GM21786 (cell line): ENCODE data around the gene HUNK.
"Not testable (repeated sequence)": the region's sequence is repeated elsewhere in the genome, so short reads cannot be mapped to it uniquely, and the experiment has no call there.

Experiments
- ATAC-seq: cut with Tn5 transposase; IDR thresholded peaks from one replicate; pipeline ENCODE4 v1.9.1; 2021; ENCODE audit not compliant: unreplicated experiment

Gene HUNK

DNA sequence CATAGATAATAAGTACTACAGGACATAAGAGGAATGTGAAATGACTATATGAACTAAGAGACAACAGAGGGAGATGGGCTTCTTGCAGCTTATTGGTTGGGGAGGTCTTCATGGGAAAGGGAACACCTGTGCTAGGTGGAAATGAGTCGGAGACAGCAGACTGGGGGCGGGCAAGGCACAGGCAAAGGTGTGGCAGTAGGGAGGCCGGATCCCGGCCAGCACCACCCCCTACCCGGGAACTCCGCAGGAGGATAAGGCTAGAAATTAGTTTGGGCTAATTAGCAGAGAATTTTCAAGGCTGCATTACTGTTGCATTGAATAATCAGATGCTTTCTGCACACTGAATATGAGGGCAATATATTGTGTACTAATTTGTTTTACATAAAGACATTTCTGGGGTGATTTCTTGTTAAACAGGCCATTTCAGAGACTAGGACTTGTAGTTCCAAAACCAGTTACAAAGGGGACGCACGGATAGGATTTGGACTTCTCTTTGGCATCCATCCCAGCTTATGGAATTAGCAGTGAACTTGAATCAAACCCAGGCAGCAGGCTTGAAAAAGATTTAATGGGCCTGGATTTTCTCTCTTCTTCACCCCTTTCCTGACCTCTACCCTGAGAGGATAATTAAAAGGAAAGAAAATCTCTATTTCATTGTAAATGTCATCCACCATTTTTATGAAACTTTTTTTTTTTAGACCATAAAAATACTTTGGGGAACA lies 2.2 kb upstream of the HUNK start:
- ATAC-seq, result no peak

- ATAC-seq, result not testable (repeated sequence)
These were observed 1.4 kb upstream of the HUNK start for GRCh38 chr21:31871371-31871770.

- no peak for ATAC-seq
These were observed 758 bp upstream of the HUNK start for GRCh38 chr21:31872072-31872451.

DNA sequence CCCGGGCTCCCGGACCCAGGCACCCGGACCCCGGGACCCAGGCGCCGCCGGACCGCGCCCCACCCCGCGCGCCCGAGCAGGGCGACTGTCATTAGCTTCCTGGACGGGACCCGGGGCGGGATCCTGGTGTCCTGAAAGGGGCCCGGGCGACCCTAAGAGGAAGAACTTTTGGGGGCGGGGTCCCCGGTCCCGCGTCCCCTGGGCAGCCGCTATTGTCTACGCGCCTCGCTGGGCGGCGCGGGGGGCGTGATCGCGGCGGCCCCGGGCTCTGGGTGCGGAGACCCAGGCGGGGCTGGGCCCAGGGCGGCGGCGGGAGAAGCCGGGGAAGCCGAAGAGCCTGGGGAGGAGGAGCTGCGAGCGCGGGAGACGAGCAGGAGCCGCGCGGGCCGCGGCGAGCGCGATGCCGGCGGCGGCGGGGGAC lies 465 bp downstream of the HUNK start:
- ATAC-seq, result no peak

DNA sequence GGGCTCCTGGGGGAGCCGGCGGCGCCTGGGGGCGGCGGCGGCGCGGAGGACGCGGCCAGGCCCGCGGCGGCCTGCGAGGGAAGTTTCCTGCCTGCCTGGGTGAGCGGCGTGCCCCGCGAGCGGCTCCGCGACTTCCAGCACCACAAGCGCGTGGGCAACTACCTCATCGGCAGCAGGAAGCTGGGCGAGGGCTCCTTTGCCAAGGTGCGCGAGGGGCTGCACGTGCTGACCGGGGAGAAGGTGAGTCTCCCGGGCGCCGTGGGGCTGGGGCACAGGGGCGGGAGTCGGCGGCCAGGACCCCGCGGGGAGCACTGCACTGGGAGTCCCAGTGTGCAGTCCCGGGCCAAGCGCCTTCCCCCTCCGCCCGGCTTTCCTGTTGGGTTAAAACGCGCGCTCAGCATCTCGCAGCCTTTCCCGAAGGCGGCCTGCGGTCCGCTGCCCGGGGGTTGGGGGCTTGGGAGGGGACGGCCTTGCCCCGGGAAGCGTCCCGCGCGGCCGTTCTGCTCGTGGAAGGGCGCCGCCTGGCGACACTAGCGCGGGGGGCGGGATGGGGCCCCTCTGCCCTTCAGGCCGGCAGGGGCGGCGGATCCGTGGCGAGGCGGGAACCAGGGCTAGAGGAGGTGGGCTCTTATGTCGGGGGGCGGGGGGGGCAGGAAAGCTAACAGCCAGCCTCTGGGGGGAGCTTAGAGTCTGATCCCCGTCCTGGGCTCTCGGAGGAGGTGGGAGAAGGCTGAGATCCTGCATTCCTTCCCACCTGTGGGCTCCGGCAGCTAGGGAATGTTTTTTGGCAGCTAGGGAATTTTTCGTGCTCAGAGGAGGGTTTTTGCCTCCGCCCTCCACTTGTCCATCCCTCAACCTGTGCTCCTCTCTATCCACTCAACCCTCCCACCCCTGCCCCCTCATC lies 1.1 kb downstream of the HUNK start:
- ATAC-seq, result no peak

GRCh38 chr21:31874812-31875212 lies 2.0 kb downstream of the HUNK start:
- no peak for ATAC-seq

DNA sequence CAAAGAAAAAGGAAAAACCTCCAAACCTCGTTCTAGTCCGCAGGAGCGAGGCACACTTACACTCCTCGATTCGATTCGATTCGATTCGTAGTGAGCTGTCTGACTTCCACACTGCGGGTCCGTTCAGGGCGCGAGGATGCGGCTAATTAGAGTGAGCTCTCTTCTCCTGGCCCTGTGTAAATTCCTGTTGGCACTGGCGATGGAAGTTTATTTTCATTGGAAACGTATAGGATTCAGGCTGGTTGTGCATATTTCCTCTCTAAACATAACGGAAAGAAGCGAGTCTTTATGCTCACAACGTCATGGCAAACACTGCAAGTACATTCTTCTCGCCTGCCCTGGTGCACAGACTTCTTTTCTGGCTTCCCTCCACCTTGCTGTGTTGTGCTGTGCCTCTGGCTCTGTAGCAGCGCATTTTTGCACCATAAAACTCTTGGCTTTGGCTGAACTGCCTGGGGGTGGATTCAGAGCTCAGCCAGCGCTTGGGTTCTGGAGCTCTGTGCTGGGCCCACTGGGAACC lies 2.7 kb downstream of the HUNK start:
- ATAC-seq, result no peak

DNA sequence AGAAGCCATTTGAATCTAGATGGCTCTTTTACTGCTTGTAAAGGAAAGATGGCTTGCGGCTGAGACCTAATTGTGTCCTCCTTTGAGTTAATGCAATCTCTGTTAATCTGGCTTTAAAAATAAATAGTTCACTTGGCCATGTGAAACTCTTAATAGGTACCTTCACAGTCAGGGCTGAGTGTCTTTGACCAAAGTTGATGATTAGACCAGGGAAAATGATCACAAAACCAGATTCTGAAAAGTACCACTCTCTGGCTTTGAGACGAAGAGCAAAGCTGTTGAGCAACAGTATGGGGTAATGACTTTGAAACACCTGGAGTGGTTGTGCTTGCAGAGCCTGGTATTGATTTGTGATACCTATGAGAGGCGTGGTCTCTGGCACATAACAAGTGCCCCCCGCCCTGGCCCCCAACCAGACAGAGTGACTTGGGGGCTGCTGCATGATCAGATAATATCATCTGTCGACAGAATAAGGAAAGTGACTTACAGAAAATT lies 4.7 kb downstream of the HUNK start:
- no peak for ATAC-seq

- no peak for ATAC-seq
These were observed 6.0 kb downstream of the HUNK start for GRCh38 chr21:31878831-31879230.

DNA sequence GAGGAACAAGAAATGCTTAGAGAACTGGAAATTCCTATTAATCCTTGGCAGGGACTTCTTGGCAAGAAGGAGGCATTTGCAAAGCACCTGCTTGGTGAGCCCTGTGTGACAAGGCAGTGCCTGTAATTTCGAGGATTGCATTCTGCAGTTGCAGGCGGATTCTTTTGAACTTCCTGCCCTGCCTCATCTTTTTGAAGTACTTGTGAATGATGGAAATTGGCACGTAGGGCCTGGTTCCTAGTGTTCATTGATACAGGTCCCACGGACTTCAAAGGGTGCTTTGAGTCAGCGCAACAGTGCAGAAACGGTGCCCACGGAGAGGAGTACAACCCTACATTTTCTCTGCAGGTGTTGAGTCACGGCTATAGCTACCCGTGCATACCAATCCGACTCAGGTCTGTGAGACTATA lies 6.4 kb downstream of the HUNK start:
- ATAC-seq, result no peak

DNA sequence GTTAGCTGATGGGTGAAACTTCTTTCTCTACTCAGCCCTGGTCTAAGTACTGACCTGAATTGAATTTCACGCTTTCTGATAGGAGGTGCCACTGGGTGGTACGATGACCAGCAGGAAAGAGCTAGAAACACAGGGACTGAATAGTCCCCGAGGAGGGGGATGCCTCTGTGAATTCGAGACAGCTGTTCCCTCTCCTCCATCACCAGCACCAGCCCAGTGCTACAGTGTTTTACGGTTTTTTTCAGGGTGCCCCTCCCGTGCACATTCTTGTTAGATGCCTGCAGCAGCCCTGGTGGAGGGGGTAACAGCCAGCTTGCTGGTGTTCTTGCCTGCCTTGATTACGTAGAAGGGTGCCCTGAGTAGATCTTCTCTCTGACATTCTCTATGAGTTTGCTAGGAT lies 7.1 kb downstream of the HUNK start:
- ATAC-seq, result no peak

GRCh38 chr21:31880816-31881215 lies 8.0 kb downstream of the HUNK start:
- ATAC-seq, result no peak

DNA sequence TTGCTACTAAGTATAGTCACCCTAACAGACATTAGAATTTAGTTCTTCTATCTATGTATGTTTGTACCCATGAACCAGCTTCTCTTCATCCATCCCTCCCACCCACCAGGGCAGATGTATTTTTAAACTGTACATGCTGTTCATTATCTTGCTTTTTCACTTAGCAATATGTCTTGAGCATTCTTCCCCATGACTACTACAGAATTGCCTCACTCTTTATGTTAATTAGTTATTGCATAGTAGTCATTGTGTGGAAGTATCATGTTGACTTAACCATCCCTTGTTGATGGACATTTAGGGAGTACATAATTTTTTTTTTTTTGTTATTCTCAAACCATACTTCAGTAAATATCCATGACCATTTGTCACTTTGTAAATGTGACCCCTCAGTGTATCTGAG lies 9.9 kb downstream of the HUNK start:
- no peak for ATAC-seq

DNA sequence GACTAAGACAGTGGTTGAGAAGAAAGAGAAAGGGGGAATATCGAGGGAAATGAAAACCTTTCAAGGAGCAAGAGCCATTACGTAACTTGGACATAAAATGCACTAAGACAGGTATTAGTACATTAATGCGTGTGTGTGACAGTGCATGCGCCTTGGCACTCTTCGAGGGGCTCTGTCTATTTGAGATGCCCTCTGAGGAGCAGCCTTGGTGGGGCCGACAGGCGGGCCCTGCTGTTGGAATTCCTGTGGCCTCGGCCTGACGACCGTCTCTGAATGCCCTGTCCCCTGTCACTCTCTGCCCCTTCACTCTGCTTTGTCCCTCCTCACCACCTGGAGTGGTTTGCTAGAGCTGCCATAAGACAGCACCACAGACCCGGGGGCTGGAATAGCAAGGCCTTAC lies 12.3 kb downstream of the HUNK start:
- no peak for ATAC-seq

GRCh38 chr21:31886915-31887314 lies 14.1 kb downstream of the HUNK start:
- ATAC-seq, result no peak

DNA sequence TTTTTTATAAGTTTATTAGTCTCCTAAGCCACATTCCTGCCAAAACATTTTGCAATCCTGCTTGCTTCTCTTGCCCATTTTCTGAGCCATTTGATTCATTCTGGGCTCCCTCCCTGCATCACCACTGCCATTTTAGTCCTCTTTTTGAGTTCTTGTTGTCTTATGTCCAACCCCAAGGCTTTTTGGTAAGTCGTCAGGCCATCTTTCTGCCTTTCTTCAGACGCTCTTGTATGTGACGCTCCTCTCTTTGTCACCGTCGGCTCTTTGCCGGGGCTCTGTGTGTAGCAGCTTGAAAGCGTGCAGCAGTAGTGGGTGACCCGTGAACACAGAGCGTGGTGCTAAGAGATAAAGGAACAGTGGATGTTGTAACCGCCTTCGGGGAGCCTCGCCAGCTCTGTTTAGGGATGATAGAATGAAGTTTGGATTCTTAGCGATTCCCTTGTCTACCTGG lies 14.6 kb downstream of the HUNK start:
- no peak for ATAC-seq

DNA sequence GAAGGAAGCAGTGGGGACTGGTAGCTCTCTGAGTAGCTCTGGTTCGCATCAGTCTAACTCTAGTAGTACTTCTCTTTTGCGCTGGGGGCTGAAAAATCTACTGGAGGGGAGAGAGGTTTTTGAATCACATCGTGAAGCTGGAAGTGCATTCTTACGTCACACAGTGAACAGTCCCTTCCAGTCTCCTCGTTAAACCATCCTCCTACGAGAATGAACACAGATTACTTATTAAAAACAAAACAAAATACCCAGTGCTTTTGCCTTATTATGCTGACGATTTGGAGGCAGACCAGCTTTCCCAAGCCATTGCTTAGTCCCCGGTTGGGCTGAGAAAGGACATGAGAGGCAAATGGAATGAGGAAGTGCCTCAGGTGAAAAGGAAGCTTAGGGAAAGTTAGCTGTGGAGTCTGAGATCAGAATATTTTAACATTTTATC lies 16.1 kb downstream of the HUNK start:
- ATAC-seq, result no peak

DNA sequence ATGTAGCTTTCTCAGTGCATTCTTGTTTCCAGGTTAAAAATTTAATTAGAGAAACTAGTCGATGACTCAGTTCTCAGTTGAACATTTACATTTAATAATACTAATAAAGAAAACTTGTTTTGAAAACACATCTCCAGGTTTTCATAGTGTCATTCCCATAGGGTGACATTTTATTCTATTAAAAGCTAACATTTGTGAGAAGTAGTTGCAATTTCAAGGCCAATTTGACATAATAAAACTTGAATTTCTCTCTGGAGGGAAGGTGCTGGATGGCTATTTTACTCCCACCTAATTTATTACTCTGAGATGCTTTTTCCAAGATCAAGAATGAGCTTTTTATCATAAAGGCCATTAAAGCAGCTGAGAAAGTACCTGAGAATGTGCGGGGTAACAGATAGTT lies 16.6 kb downstream of the HUNK start:
- ATAC-seq, result no peak

GRCh38 chr21:31892686-31893085 lies 19.9 kb downstream of the HUNK start:
- no peak for ATAC-seq

- no peak for ATAC-seq
These were observed 21.1 kb downstream of the HUNK start for GRCh38 chr21:31893851-31894415.

DNA sequence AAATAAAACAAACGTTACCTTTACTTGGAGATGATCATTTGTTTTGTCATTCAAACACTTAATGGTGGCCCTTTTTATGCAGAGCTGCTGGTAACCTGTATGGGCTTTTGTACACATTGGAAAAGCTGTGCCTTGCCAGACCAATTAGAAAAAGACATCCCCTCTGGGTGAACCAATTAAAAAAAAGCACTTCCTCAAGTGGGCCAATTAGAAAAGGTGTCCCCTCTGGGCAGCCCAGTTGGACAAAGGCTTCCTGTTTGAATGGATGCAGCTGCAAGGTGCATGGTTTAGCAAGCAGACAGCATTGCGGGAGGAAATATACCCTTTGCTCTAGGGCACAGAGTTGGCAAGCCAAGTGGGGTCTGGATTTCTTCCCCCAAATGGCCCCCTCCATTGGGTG lies 21.6 kb downstream of the HUNK start:
- no peak for ATAC-seq
